Measurements from ENCODE around the gene TNRC18. TPM values are rescaled to one million over a fixed set of nuclear protein-coding genes. Genes with fewer than 3 reads are reported as not detected.

TNRC18 gene
- total and polyA plus RNA-seq, 9 of the 15 experiments (the other 6 are each of a cell fraction or from before 2014, with no cell fraction given) = 0.03 to 43.2 (median 18.0) TPM

DNA sequence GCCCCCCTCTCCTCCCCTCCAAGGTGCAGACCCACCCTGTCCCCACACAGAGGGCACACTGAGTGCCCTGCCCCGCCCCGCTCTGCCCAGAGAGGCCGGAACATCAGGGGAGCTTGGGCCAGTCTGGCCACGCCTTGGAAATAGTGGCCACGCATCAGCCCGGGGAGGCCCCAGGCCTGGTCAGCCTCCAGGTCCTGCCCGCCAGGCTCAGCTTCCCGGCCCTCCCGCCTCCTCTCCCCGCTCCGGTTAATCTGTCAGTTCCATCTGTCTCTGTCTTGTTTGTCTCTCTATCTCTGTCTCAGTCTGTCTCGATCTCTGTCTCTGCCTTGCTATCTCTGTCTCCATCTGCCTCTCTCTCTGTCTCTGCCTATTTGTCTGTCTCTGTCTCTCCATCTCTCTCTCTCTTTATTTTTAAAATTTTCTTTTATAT, 28.9 kb upstream of the TNRC18 start (continued):
- TF ChIP-seq FOXO4 (CRISPR knock-in tag; IDR thresholded peaks at IDR 0.05) (no peak), SNIP1 (IDR thresholded peaks at IDR 0.05; ENCODE audit: low read depth) (no peak), SIX5 (IDR thresholded peaks at IDR 0.05; ENCODE audit: borderline replicate concordance in 1 of 2, insufficient read depth in 1 of 2, low read depth in 1 of 2, low read length in 2 of 2) (no peak), RBM22 (IDR thresholded peaks at IDR 0.05; ENCODE audit: low read depth, low read length, poor library complexity, severe bottlenecking) (no peak), FOXA1 (IDR thresholded peaks at IDR 0.05; ENCODE audit: borderline replicate concordance) (no peak), RNF2 (IDR thresholded peaks at IDR 0.05) (no peak), ZNF57 (CRISPR knock-in tag; IDR thresholded peaks at IDR 0.05) (no peak), DIDO1 (tag; IDR thresholded peaks at IDR 0.05; ENCODE audit: low read depth) (no peak), MCM3 (IDR thresholded peaks at IDR 0.05) (no peak), ZNF695 (CRISPR knock-in tag; IDR thresholded peaks at IDR 0.05) (no peak), SREBF2 (CRISPR knock-in tag; IDR thresholded peaks at IDR 0.05) (no peak), NUFIP1 (IDR thresholded peaks at IDR 0.05; ENCODE audit: partially characterized antibody) (no peak), ATF2 (CRISPR knock-in tag; IDR thresholded peaks at IDR 0.05) (no peak), BRF1 (IDR thresholded peaks at IDR 0.05; ENCODE audit: borderline replicate concordance, extremely low read depth, insufficient read length) (no peak), RBM25 (IDR thresholded peaks at IDR 0.05; ENCODE audit: low read depth, low read length, severe bottlenecking) (no peak), ZMIZ1 (IDR thresholded peaks at IDR 0.05; ENCODE audit: low read depth in 2 of 2, low read length in 2 of 2) (peak in 1 of 2 experiments; percentile 60; a peak in 1 of 4 replicates), RBM17 (IDR thresholded peaks at IDR 0.05; ENCODE audit: borderline replicate concordance, low read depth, low read length) (no peak)
- TF ChIP-seq, protein P1, sequence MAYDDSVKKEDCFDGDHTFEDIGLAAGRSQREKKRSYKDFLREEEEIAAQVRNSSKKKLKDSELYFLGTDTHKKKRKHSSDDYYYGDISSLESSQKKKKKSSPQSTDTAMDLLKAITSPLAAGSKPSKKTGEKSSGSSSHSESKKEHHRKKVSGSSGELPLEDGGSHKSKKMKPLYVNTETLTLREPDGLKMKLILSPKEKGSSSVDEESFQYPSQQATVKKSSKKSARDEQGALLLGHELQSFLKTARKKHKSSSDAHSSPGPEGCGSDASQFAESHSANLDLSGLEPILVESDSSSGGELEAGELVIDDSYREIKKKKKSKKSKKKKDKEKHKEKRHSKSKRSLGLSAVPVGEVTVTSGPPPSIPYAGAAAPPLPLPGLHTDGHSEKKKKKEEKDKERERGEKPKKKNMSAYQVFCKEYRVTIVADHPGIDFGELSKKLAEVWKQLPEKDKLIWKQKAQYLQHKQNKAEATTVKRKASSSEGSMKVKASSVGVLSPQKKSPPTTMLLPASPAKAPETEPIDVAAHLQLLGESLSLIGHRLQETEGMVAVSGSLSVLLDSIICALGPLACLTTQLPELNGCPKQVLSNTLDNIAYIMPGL (CRISPR knock-in tag; IDR thresholded peaks at IDR 0.05) = no peak
- TF ChIP-seq, protein P2, sequence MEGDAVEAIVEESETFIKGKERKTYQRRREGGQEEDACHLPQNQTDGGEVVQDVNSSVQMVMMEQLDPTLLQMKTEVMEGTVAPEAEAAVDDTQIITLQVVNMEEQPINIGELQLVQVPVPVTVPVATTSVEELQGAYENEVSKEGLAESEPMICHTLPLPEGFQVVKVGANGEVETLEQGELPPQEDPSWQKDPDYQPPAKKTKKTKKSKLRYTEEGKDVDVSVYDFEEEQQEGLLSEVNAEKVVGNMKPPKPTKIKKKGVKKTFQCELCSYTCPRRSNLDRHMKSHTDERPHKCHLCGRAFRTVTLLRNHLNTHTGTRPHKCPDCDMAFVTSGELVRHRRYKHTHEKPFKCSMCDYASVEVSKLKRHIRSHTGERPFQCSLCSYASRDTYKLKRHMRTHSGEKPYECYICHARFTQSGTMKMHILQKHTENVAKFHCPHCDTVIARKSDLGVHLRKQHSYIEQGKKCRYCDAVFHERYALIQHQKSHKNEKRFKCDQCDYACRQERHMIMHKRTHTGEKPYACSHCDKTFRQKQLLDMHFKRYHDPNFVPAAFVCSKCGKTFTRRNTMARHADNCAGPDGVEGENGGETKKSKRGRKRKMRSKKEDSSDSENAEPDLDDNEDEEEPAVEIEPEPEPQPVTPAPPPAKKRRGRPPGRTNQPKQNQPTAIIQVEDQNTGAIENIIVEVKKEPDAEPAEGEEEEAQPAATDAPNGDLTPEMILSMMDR (IDR thresholded peaks at IDR 0.05 in 2 of 3, conservative IDR thresholded peaks at IDR 0.05 in 1 of 3; ENCODE audit: insufficient read depth in 2 of 3, low read depth in 1 of 3, low read length in 3 of 3) = no peak
